GM18861 (cell line): ENCODE data around the gene OVOL3.
"Not testable (repeated sequence)": the region's sequence is repeated elsewhere in the genome, so short reads cannot be mapped to it uniquely, and the experiment has no call there.

Experiments used
- ATAC-seq: cut with Tn5 transposase; IDR thresholded peaks from one replicate; pipeline ENCODE4 v1.9.1; 2021; ENCODE audit not compliant: unreplicated experiment

The OVOL3 gene

DNA sequence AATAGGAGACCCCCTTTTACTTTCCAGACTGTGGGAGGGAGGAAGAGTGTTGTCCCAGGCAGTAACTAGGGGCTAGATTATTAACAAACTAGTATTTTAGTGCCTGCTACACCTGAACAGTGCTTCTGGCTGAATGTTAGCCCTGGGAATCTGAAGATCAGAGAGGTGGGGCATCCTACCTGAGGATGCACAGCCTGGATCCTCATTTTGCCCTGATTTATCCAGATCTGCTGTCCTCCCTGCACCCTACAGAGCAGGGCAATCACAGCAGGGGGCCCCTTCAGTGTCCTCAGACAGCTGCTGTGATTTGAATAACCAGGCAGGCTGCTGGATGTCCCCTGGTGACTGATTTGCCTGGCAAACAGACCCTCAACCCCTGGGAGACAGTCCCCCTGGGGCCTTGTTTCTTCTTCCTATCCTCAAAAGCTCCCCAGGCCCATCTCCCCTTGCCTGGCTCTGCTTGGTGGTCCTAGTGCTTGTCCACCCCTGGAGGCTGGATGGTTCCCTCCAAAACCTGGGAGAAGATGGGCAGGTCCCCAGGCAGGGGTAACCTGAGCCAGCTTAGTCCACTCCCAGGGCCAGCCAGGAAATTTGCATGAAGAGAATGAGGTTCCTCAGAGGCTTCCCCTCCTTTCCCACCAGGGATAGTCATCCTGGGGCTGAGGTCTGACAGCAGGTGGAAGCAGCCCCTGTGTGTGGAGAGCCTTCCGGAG is at the start of gene OVOL3:
Gene OVOL3, plus strand, starts transcription at position 657 of the 713 bp plus-strand sequence. CDS start 60 bp downstream, outside the sequence.
- no peak for ATAC-seq

DNA sequence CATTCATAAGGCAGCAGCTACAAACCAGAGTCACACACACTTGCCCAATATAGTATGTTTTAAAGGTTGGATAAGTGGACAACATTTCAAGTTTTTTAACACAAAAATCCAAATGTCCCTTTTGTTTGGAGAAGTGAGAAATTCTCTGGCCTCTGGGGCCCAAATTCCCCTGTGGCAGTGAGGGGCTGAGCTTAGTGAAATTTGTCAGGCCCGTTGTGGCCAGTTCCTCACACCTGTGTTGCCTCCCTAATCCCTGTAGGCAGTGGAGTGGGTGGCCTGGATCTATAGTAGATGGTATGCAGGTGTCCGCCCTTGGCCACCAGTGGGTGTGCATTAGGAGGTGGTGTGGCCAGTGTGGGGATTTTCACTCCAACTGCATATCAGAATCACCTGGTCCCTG is 49.6 kb upstream of the OVOL3 start:
- ATAC-seq, result no peak

DNA sequence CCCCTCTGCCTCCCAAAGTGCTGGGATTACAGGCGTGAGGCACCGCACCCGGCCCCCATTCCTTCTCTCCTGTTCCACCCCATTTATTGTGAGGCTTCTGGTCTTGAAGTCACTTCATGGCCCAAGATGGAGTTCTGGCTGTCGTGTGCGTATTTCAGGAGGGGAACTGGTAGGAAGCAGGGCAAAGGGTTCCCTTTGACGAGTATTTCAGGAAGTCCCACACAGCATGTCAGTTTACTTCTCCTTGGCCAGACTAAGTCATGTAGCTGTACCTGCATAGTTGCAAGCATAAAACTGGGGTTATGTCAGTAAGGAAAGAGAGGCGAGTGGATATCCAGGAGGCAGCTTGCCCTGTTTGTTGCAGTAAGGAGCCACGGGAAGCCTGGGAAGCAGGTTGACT is 46.1 kb upstream of the OVOL3 start:
- no peak for ATAC-seq

DNA sequence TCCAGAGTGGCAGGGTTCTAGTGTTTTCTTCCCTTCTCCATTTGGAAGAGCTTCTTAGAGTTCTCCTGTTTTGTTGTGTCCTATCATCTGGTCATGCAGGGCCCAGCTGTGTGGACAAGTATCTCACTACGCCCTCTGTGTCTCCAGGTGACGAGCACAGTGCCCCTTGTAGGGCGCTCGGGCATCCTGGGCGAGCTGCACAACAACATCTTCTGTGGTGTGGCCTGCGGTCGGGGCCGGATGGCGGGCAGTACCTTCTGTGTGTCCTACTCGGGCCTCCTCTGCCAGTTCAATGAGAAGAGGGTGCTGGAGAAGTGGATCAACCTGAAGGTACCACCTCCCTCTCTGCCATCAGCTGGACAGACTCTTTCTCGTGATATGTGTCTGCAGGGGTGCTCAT is 43.3 kb upstream of the OVOL3 start:
- ATAC-seq, result no peak

DNA sequence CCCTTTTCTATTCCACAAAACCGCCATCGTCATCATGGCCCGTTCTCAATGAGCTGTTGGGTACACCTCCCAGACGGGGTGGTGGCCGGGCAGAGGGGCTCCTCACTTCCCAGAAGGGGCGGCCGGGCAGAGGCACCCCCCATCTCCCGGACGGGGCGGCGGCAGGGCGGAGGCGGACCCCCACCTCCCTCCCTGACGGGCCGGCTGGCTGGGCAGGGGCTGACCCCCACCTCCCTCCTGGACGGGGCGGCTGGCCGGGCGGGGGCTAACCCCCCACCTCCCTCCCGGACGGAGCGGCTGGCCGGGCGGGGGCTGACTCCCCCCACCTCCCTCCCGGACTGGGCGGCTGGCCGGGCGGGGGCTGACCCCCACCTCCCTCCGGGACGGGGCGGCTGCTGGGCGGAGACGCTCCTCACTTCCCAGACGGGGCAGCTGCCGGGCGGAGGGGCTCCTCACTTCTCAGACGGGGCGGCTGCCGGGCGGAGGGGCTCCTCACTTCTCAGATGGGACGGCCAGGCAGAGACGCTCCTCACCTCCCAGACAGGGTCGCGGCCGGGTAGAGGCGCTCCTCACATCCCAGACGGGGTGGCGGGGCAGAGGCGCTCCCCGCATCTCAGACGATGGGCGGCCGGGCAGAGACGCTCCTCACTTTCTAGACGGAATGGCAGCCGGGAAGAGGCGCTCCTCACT is 42.0 kb upstream of the OVOL3 start:
- not testable (repeated sequence) for ATAC-seq

DNA sequence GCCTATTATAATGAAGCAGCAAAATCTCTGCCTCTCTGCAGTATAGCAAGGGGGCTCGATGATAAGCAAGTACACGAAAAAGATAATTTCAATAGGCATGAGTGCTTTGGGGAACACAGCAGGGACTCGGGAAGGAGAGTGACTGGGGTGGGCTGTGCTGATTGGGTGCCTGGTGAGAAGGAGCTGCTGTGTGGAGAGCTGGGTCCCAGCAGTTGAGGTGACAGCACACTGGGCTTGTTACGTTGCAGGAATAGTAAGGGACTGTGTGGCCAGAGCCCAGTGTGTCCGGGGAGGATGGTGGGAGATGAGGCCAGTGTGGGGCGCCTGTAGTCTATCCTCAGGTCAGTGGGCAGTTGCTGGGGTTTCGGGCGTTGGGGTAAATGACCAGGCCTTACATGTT is 38.9 kb upstream of the OVOL3 start:
- ATAC-seq, result no peak

DNA sequence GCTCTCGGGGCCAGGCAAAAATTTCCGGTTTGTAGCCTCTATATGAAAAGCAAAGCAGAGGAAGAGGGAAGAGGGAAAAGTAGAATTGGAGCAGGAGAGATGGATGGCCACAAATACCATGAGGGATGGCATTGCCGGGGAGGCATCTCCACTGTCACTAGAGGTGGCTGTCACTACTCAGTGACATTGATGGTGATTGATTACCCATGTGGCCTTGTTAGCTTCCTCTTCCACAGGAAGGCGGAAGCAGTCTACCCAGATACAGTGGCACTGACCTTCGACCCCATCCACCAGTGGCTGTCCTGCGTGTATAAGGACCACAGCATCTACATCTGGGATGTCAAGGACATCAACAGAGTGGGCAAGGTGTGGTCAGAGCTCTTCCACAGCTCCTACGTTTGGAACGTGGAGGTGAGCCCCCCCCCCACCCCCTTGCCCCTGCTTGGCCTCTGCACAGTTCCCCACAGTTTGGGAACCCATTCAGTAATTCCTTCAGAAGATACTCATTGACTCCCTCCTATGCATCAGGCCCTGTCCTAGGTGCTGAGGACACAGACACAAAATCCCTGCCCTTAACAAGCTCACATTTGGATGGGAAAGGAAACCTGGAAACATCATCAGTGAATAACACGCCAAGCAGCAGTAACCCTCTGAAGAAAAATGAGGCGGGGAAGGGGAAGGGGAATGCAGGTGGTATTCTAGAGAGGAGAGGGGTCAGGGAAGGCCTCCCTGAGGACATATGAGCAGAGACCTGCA is 37.6 kb upstream of the OVOL3 start:
- no peak for ATAC-seq

DNA sequence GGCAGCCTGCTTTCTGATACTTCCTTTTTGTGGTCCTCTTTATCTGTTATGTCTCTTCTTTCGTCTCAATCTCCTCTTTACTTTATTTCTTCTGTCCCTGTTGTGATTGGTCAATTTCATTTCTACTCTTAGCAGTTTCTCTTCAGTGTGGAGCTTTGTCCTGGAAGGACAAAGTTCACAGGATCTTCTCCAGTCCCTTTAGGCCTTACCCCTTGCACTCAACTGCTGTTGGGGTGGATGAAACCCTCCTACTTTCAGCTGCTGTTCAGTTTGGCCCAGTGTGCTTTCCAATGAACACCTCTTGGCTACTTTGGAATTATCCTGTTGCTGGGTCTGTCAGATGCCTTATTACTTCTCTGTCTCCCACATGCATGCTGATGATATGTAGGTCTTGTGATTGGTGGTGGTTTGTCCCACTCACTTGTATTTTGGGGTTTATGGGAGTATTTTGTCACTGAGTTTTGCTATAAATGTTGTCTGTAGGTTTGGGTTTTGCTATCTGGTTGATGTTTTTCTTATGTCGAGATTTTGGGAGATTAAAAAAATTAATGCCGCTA is 31.5 kb upstream of the OVOL3 start:
- ATAC-seq, result no peak

DNA sequence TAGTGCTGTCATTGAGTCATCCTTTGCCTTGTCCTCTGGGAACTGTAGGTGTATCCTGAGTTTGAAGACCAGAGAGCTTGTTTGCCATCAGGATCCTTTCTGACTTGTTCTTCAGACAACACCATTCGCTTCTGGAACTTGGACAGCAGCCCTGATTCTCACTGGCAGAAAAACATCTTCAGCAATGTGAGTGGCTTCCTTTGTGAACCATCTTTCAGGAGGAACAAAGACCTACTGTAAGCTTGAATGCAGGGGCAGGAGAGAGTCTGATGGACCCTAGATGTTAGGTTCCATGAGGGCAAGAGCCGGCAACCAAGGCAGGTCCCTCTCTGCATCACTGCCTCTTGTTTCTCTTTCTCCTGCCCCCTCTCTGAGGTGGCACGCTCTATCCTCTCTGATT is 29.6 kb upstream of the OVOL3 start:
- no peak for ATAC-seq

DNA sequence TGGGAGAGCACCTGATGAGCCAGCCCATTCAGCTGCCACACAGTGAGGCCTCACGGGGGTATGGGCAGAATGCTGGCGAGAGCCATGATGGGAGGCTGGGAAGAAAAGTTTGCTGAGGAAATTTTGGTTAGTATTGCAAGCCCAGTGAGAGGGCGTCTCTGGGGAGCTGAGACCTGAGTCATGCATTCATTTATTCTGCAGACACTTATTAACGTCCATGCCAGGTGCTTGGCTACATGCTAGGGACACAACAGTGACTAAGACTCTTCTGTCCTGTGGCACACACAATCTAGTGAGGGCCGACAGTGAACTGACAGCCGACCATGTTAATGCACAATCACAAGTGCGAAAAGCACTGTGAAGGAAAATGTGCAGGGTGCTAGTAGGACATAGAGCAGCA is 29.0 kb upstream of the OVOL3 start:
- no peak for ATAC-seq

DNA sequence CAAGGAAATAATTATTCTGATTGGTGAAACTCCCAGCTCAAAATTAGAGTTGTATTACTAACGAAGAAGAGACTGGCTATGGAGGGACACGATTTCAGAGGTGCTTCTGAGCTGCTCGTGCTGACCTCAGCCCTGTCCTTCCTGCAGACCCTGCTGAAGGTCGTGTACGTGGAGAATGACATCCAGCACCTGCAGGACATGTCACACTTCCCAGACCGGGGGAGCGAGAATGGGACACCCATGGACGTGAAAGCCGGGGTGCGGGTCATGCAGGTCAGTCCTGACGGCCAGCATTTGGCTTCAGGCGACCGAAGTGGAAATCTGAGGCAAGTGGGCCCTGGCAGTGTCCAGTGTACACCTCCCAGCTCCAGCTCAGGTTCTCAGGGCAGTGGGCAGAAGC is 28.0 kb upstream of the OVOL3 start:
- ATAC-seq, result no peak

DNA sequence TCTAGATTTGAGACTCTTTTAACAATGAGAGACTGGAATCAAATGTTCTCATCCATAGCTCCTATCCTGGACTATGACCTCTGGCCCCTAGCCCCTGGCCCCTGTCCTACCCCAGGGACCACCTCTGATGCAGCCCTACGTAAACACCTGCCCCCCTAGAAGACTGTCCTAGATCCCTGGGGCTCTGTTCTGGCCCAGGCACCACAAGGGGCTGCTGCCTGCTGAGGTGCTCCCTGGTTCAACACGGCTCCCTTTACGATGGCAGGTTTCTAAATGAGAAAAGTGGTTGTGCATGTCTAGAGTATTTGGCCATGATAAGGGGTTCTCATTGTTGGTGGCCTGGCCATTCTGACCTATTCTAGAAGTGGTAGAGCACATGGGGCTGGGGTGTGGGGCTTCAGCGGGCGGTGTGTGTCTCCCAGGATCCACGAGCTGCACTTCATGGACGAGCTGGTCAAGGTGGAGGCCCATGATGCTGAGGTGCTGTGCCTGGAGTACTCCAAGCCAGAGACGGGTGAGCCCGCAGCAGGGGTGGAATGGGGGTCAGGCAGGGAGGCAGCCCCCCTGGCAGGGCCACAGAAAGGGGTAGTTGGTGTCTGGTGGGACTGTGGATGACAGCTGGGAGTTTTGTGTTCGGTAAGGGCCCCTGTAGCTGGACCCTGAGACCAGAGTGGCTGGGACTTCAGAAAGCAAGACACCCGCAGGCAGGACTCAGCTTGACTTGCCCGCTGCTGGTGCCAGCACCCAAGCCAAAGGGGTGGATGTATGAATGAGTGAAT is 26.5 kb upstream of the OVOL3 start:
- no peak for ATAC-seq

DNA sequence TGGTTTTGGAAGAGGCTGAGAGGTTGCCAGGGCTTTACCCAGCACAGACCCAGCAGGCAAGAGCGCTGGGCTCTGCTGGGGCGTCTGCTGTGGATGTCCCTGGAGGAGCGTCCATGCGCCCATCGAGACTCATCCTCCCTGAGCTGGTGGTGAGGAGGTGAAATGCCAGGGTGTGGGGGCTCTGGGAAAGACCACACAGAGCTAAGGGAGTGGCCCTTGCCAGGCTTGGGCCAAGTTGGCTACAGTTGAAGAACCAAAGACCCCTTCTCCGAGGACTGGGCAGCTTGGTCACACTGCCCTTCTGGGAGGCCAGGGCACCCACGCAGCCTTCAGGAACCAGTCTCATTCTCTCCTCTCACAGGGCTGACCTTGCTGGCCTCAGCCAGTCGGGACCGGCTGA is 24.6 kb upstream of the OVOL3 start:
- no peak for ATAC-seq

DNA sequence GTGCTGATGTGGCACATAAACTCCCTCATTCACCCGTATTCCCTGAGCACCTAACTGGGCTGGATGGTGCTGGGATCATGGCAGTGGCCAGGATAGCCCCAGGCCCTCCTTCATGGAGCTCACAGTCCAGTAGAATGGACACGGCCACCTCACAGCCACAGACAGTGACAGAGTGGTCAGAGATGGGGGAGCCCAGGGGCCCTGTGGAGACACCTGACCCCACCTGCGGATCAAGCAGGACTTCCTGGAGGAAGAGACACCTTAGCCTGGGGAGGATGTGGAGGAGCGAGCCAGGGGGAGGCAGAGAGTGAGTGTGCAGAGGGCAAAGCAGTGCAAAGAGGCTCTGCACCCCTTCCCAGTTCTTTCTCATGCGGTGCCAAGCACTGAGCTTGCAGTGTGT is 21.1 kb upstream of the OVOL3 start:
- no peak for ATAC-seq

DNA sequence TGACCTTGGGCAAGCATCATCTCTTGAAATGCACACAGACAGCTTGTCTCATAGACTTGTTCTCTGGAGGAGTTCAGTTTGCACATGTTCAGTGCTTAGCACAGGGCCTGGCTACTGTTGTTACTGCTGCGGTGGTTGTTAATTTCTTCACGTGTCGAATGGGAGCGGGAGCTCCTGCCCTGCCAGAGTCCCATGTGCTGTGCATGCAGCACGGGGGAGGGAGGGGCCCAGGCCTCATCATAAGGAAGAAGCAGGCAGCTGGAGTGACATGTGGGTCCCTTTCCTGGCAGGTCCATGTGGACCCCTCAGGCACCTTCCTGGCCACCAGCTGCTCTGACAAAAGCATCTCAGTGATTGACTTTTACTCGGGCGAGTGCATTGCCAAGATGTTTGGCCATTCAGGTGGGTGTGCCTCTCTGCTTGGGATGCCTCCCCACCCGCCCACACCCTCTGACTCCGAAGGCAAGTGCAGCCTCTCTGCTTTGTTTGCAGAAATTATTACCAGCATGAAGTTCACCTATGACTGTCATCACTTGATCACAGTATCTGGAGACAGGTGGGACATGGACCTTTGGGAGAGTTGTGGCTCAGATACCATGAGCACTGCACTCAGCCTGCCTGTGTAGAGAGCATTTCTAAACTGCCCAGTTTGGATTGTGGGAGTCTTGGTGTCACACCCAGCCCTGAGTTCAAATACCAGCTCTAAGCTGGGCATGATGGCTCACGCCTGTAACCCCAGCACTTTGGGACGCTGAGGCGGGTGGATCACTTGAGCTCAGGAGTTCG is 19.8 kb upstream of the OVOL3 start:
- ATAC-seq, result no peak

DNA sequence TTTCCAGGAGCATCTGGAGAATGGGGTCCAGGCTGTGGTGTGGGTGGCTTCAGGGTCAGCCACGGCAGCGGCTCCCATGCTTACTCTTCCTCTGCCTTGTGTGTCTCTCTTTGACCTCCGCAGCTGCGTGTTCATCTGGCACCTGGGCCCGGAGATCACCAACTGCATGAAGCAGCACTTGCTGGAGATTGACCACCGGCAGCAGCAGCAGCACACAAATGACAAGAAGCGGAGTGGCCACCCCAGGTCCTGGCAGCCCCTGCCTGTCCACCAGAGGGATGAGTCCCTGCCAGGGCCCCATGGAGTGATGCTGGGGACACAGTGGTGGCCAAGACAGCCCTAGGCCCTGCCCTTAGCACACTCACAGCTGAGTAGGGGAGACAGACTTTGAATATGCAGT is 18.4 kb upstream of the OVOL3 start:
- no peak for ATAC-seq

DNA sequence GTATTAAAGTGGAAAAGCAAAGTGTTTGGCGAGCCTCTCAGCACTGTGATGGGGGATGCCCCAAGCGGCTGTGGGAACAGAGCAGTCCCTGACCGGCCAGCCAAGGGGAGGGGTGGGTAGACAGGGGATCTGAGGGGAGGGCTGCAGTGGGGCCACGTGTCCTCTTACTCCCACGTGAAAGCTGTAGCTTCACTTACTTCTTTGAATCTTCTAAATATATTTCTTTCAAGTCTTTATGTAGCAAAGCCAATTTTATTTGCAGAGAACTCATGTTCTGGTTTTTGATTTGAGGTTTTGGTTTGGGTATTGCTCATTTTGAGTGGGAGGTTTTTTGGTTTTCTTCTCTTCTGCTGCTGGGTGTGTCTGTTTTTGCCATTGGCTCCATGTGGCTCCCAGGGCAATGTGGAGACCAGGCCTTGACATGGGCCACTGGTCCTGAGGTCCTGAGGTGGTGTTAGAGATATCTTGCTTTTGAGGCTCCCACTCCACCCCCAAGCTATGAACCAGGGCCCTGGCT is 17.7 kb upstream of the OVOL3 start:
- ATAC-seq, result no peak

DNA sequence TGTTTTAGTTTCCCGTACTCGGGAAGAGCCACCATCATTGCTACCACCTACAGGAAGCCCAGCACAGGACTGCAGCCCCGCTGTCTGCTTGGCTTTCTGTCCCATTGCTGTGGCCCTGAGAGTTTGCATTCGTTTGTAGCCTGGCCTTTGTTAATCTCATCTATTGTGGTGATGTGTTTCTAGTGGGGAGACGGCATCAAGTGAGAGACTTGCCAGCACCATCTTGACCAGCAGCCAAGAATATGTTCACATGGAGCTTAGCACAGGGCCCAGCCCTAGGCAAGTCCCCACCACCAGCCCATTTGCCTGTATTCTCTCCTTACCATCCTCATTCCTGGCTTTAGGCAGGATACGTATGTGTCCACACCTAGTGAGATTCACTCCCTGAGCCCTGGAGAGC is 17.3 kb upstream of the OVOL3 start:
- ATAC-seq, result no peak

DNA sequence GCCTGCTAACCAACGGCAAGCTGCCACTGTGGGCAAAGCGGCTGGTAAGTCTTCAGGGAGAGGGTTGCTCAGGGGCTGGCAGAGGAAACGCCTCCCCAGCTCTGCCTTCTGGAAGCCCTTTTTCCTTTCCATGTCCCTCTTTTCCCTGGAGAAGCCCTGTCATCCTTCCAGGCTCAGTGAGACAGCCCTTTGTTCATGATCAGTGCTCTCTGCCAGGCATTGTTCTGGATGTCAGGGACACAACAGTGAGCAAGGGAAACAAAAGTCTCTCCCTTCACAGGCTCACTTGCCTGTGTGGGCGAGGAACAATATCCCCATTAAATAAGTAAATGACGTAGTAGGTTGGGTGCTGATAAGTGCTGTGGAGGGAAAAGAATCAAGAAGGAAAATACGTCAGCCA is 13.9 kb upstream of the OVOL3 start:
- ATAC-seq, result no peak

DNA sequence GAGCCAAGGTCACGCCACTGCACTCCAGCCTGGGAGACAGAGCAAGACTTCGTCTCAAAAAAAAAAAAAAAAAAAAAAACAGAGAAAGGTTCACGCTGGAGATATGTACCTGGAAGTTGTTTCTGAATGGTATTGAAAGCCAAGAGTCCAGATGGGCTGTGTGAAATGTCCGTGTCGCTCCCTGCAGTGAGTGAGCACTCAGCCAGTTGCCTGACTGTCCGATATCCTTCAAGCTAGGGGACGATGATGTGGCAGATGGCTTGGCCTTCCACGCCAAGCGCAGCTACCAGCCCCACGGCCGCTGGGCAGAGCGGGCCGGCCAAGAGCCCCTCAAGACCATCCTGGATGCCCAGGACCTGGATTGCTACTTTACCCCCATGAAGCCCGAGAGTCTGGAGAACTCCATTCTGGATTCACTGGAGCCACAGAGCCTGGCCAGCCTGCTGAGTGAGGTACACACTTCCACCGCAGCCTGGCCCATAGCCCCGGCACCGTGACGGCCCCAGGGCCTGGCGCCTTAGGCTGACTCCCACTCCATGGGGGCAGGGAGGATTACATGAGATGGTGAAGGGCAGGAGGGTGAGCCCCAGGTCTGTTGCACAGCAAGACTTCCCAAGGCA is 11.7 kb upstream of the OVOL3 start:
- ATAC-seq, result no peak
